ENCODE data around the gene ELOVL1. TPM values are rescaled to one million over a fixed set of nuclear protein-coding genes. Genes with fewer than 3 reads are reported as not detected.

The ELOVL1 gene
- total and polyA plus RNA-seq, 10 of the 15 experiments (the other 5 are each of a cell fraction or from before 2014, with no cell fraction given) = 58.5 to 139 (median 89.8) TPM

DNA sequence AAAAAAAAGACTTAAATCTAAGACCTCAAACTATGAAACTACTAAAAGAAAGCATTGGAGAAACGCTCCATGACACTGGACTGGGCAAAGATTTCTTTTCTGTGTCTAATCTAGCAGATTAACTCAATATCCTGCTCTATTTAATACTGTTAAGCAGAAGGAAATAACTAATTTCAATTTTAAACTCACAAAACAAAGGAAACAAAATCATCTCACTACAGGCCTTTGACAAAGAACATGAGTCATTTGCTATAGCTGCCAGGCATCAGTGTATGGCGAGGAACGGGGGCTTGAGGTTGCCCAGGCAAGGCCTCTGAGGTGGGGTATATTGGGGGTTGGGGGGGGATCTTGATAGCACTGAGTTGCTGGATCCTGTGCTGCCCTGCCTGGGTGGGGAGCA is 42.8 kb upstream of the ELOVL1 start (continued):
- TF ChIP-seq, protein P1, sequence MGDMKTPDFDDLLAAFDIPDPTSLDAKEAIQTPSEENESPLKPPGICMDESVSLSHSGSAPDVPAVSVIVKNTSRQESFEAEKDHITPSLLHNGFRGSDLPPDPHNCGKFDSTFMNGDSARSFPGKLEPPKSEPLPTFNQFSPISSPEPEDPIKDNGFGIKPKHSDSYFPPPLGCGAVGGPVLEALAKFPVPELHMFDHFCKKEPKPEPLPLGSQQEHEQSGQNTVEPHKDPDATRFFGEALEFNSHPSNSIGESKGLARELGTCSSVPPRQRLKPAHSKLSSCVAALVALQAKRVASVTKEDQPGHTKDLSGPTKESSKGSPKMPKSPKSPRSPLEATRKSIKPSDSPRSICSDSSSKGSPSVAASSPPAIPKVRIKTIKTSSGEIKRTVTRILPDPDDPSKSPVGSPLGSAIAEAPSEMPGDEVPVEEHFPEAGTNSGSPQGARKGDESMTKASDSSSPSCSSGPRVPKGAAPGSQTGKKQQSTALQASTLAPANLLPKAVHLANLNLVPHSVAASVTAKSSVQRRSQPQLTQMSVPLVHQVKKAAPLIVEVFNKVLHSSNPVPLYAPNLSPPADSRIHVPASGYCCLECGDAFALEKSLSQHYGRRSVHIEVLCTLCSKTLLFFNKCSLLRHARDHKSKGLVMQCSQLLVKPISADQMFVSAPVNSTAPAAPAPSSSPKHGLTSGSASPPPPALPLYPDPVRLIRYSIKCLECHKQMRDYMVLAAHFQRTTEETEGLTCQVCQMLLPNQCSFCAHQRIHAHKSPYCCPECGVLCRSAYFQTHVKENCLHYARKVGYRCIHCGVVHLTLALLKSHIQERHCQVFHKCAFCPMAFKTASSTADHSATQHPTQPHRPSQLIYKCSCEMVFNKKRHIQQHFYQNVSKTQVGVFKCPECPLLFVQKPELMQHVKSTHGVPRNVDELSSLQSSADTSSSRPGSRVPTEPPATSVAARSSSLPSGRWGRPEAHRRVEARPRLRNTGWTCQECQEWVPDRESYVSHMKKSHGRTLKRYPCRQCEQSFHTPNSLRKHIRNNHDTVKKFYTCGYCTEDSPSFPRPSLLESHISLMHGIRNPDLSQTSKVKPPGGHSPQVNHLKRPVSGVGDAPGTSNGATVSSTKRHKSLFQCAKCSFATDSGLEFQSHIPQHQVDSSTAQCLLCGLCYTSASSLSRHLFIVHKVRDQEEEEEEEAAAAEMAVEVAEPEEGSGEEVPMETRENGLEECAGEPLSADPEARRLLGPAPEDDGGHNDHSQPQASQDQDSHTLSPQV (IDR thresholded peaks at IDR 0.05) = no peak
- TF ChIP-seq ASH2L (IDR thresholded peaks at IDR 0.05; ENCODE audit: borderline replicate concordance, low read depth) (no peak), KLF5 (IDR thresholded peaks at IDR 0.05; ENCODE audit: partially characterized antibody) (no peak), RUNX3 (IDR thresholded peaks at IDR 0.05; ENCODE audit: low read length) (no peak)
- TF ChIP-seq, protein P2, sequence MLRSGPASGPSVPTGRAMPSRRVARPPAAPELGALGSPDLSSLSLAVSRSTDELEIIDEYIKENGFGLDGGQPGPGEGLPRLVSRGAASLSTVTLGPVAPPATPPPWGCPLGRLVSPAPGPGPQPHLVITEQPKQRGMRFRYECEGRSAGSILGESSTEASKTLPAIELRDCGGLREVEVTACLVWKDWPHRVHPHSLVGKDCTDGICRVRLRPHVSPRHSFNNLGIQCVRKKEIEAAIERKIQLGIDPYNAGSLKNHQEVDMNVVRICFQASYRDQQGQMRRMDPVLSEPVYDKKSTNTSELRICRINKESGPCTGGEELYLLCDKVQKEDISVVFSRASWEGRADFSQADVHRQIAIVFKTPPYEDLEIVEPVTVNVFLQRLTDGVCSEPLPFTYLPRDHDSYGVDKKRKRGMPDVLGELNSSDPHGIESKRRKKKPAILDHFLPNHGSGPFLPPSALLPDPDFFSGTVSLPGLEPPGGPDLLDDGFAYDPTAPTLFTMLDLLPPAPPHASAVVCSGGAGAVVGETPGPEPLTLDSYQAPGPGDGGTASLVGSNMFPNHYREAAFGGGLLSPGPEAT (IDR thresholded peaks at IDR 0.05; ENCODE audit: low read depth) = no peak

DNA sequence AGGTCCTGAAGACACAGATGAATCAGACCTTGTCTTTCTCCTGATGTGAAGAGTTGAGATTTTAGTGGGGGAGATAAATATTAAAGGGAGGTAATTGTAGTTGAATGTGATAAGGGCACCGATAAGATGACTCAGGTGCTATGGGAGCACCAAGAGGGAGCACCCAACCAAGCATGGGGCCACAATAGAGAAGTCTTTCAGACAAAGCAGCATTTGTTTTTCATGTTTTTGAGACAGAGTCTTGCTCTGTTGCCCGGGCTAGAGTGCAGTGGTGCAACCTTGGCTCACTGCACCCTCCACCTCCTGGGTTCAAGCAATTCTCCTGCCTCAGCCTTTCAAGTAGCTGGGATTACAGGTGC is 38.0 kb upstream of the ELOVL1 start:
- ChIA-PET RAD21 (ENCODE audit: unreplicated experiment) (no interaction called here), SMC1A (ENCODE audit: uncharacterized antibody, unreplicated experiment) (no interaction called here), POLR2A (no interaction called here), CTCF (no interaction called here)
- FAIRE-seq (no peak), ATAC-seq (no peak), DNase-seq (ENCODE audit: low read depth, low spot score) (no peak)
- Histone ChIP-seq H3K4me2 (ENCODE audit: control insufficient read depth, insufficient read depth) (no peak overlapping the region), H4K20me1 (ENCODE audit: control insufficient read depth, insufficient read depth) (no peaks in the 10 kb centered on the region), H3K4me3 (no peak overlapping the region), H3K27me3 (replicated peaks in 1 of 2; ENCODE audit: control insufficient read depth in 2 of 2, insufficient read depth in 2 of 2, low read length in 1 of 2) (no peaks in the 10 kb centered on the region), H3K4me1 (ENCODE audit: control insufficient read depth, insufficient read depth, low read length) (no peaks in the 10 kb centered on the region), H3K9me3 (replicated peaks; ENCODE audit: control insufficient read depth, insufficient read depth, low read length) (no peaks in the 10 kb centered on the region), H2AFZ (ENCODE audit: control insufficient read depth, low read depth, low read length) (no peak overlapping the region), H3K36me3 (ENCODE audit: control insufficient read depth in 2 of 2, insufficient read depth in 2 of 2, low read length in 1 of 2) (peaks cover 4 to 20% of the 10 kb centered on the region in 2 experiments), H3K27ac (ENCODE audit: control insufficient read depth, insufficient read depth) (no peak overlapping the region), H3K79me2 (ENCODE audit: control insufficient read depth, insufficient read depth, low read length) (no peaks in the 10 kb centered on the region), H3K9ac (ENCODE audit: control insufficient read depth, insufficient read depth, low read length) (no peak overlapping the region)
- 93% methylated on average over 2 of the region's 2 CpGs for WGBS (ENCODE audit: insufficient coverage, insufficient replicate concordance, low lambda C conversion rate, missing lambda C conversion rate)
- TF ChIP-seq SMAD5 (IDR thresholded peaks at IDR 0.05; ENCODE audit: low read depth) (no peak), ZNF384 (IDR thresholded peaks at IDR 0.05; ENCODE audit: borderline replicate concordance, low read depth, low read length) (no peak)
- no TSS peak for BruUV-seq (replicated peaks)
- in situ Hi-C loops (cut with MboI) = no loop called here
- intact Hi-C loops (cut with micrococcal nuclease; ENCODE audit: unreplicated experiment) = no loop called here
